K562 (cell line): ENCODE results near the gene DDR2.

Source experiments
- AFF4 ChIP-seq: sonication (generic); formaldehyde crosslinking; IDR thresholded peaks from 2 replicates; pipeline ENCODE4 v1.8.0; 2023; ENCODE audit warnings: mild to moderate bottlenecking, missing genetic modification reagents
- ESRRA ChIP-seq: fragments of 450-650 bp; IDR thresholded peaks from 2 replicates; pipeline ENCODE4 v1.6.1; 2014; ENCODE audit warnings: low read depth, mild to moderate bottlenecking, moderate library complexity, borderline replicate concordance
- GABPA ChIP-seq: fragments of 200-800 bp; sonication (Bioruptor generic); conservative IDR thresholded peaks from 2 replicates; pipeline ENCODE4 v1.6.1; 2016; ENCODE audit warnings: low read depth, missing genetic modification characterization, missing compliant biosample characterization
- JUN ChIP-seq, 2 experiments: sonication (generic) in 1 of 2; formaldehyde crosslinking in 1 of 2; IDR thresholded peaks; 2 replicates each; pipeline versions ENCODE4 v1.6.1 to v1.8.0; 2012 to 2022; ENCODE audit warnings: borderline replicate concordance in 2 of 2, mild to moderate bottlenecking in 2 of 2, improper control_type of control experiment in 1 of 2, low read depth in 1 of 2, low read length in 1 of 2, missing genetic modification reagents in 1 of 2
- PHF8 ChIP-seq: fragments of 200-600 bp; sonication (generic); IDR thresholded peaks from 2 replicates; pipeline ENCODE4 v1.6.1; 2012; ENCODE audit warnings: mixed run types, mild to moderate bottlenecking, inconsistent platforms, low read length, moderate library complexity, borderline replicate concordance
- POLR2AphosphoS5 ChIP-seq: IDR thresholded peaks from 2 replicates; pipeline ENCODE4 v1.6.1; 2011; ENCODE audit warnings: mild to moderate bottlenecking, low read depth, low read length, moderate library complexity; ENCODE audit not compliant: control insufficient read depth, insufficient read depth
- RB1 ChIP-seq: fragments of 450-650 bp; IDR thresholded peaks from 2 replicates; pipeline ENCODE4 v1.6.1; 2017; ENCODE audit warnings: low read depth, mild to moderate bottlenecking
- RUNX1 ChIP-seq: sonication (generic); IDR thresholded peaks from 2 replicates; pipeline ENCODE4 v1.6.1; 2016; ENCODE audit warnings: antibody characterized with exemption, low read depth
- SMARCA4 ChIP-seq: fragments of 450-650 bp; IDR thresholded peaks from 2 replicates; pipeline ENCODE4 v1.6.1; 2016
- SP2 ChIP-seq: IDR thresholded peaks from 2 replicates; pipeline ENCODE4 v1.6.1; 2011; ENCODE audit warnings: mild to moderate bottlenecking, low read depth, low read length, moderate library complexity; ENCODE audit not compliant: poor library complexity, severe bottlenecking; ENCODE audit errors: extremely low read depth
- SREBF1 ChIP-seq: fragments of 150-350 bp; IDR thresholded peaks from 2 replicates; pipeline ENCODE4 v1.6.1; 2014; ENCODE audit warnings: antibody characterized with exemption, low read depth, low read length, borderline replicate concordance
- ZNF384 ChIP-seq: IDR thresholded peaks from 2 replicates; pipeline ENCODE4 v1.6.1; 2012; ENCODE audit warnings: low read depth, low read length, improper control_type of control experiment
- TF ChIP-seq, protein P1 (sequence below): fragments of 250-450 bp; sonication (Bioruptor Pico); IDR thresholded peaks from 2 replicates; pipeline ENCODE4 v1.4.0; 2020
- TF ChIP-seq, protein P2 (sequence below), 2 experiments: fragments of 450-650 bp in 1 of 2; sonication (generic) in 1 of 2; formaldehyde crosslinking in 1 of 2; IDR thresholded peaks; 2 replicates each; pipeline versions ENCODE4 v1.7.1 to v1.9.0; 2016 to 2022; ENCODE audit warnings: inconsistent platforms in 1 of 2, mild to moderate bottlenecking in 1 of 2, missing genetic modification reagents in 1 of 2

GRCh38 chr1:162703708-162704107 lies 71.4 kb downstream of the DDR2 start:
- no peak for TF ChIP-seq SREBF1
- TF ChIP-seq RB1 = no peak
- no peak for TF ChIP-seq ESRRA
- no peak for TF ChIP-seq PHF8
- TF ChIP-seq SP2 = no peak
- TF ChIP-seq SMARCA4 = no peak
- no peak for TF ChIP-seq ZNF384
- no peak for TF ChIP-seq AFF4 (CRISPR knock-in tag)
- no peak for TF ChIP-seq RUNX1
- TF ChIP-seq, protein P1, sequence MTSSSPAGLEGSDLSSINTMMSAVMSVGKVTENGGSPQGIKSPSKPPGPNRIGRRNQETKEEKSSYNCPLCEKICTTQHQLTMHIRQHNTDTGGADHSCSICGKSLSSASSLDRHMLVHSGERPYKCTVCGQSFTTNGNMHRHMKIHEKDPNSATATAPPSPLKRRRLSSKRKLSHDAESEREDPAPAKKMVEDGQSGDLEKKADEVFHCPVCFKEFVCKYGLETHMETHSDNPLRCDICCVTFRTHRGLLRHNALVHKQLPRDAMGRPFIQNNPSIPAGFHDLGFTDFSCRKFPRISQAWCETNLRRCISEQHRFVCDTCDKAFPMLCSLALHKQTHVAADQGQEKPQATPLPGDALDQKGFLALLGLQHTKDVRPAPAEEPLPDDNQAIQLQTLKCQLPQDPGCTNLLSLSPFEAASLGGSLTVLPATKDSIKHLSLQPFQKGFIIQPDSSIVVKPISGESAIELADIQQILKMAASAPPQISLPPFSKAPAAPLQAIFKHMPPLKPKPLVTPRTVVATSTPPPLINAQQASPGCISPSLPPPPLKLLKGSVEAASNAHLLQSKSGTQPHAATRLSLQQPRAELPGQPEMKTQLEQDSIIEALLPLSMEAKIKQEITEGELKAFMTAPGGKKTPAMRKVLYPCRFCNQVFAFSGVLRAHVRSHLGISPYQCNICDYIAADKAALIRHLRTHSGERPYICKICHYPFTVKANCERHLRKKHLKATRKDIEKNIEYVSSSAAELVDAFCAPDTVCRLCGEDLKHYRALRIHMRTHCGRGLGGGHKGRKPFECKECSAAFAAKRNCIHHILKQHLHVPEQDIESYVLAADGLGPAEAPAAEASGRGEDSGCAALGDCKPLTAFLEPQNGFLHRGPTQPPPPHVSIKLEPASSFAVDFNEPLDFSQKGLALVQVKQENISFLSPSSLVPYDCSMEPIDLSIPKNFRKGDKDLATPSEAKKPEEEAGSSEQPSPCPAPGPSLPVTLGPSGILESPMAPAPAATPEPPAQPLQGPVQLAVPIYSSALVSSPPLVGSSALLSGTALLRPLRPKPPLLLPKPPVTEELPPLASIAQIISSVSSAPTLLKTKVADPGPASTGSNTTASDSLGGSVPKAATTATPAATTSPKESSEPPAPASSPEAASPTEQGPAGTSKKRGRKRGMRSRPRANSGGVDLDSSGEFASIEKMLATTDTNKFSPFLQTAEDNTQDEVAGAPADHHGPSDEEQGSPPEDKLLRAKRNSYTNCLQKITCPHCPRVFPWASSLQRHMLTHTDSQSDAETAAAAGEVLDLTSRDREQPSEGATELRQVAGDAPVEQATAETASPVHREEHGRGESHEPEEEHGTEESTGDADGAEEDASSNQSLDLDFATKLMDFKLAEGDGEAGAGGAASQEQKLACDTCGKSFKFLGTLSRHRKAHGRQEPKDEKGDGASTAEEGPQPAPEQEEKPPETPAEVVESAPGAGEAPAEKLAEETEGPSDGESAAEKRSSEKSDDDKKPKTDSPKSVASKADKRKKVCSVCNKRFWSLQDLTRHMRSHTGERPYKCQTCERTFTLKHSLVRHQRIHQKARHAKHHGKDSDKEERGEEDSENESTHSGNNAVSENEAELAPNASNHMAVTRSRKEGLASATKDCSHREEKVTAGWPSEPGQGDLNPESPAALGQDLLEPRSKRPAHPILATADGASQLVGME (CRISPR knock-in tag) = no peak
- no peak for TF ChIP-seq JUN (IDR thresholded peaks at IDR 0.05; ENCODE audit: borderline replicate concordance, low read depth, low read length)
- no peak for TF ChIP-seq JUN (CRISPR knock-in tag; IDR thresholded peaks at IDR 0.05; ENCODE audit: borderline replicate concordance)
- TF ChIP-seq, protein P2, sequence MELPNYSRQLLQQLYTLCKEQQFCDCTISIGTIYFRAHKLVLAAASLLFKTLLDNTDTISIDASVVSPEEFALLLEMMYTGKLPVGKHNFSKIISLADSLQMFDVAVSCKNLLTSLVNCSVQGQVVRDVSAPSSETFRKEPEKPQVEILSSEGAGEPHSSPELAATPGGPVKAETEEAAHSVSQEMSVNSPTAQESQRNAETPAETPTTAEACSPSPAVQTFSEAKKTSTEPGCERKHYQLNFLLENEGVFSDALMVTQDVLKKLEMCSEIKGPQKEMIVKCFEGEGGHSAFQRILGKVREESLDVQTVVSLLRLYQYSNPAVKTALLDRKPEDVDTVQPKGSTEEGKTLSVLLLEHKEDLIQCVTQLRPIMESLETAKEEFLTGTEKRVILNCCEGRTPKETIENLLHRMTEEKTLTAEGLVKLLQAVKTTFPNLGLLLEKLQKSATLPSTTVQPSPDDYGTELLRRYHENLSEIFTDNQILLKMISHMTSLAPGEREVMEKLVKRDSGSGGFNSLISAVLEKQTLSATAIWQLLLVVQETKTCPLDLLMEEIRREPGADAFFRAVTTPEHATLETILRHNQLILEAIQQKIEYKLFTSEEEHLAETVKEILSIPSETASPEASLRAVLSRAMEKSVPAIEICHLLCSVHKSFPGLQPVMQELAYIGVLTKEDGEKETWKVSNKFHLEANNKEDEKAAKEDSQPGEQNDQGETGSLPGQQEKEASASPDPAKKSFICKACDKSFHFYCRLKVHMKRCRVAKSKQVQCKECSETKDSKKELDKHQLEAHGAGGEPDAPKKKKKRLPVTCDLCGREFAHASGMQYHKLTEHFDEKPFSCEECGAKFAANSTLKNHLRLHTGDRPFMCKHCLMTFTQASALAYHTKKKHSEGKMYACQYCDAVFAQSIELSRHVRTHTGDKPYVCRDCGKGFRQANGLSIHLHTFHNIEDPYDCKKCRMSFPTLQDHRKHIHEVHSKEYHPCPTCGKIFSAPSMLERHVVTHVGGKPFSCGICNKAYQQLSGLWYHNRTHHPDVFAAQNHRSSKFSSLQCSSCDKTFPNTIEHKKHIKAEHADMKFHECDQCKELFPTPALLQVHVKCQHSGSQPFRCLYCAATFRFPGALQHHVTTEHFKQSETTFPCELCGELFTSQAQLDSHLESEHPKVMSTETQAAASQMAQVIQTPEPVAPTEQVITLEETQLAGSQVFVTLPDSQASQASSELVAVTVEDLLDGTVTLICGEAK (IDR thresholded peaks at IDR 0.05) = no peak
- TF ChIP-seq, protein P2 (CRISPR knock-in tag; IDR thresholded peaks at IDR 0.05) = no peak
- TF ChIP-seq GABPA = no peak
- no peak for TF ChIP-seq POLR2AphosphoS5
